ENCODE data around the gene TRPT1. TPM values are rescaled to one million over a fixed set of nuclear protein-coding genes. Genes with fewer than 3 reads are reported as not detected.

Gene TRPT1
- total and polyA plus RNA-seq, 9 of the 15 experiments (the other 6 are each of a cell fraction or from before 2014, with no cell fraction given), result 4.6 to 41.7 (median 23.1) TPM

DNA sequence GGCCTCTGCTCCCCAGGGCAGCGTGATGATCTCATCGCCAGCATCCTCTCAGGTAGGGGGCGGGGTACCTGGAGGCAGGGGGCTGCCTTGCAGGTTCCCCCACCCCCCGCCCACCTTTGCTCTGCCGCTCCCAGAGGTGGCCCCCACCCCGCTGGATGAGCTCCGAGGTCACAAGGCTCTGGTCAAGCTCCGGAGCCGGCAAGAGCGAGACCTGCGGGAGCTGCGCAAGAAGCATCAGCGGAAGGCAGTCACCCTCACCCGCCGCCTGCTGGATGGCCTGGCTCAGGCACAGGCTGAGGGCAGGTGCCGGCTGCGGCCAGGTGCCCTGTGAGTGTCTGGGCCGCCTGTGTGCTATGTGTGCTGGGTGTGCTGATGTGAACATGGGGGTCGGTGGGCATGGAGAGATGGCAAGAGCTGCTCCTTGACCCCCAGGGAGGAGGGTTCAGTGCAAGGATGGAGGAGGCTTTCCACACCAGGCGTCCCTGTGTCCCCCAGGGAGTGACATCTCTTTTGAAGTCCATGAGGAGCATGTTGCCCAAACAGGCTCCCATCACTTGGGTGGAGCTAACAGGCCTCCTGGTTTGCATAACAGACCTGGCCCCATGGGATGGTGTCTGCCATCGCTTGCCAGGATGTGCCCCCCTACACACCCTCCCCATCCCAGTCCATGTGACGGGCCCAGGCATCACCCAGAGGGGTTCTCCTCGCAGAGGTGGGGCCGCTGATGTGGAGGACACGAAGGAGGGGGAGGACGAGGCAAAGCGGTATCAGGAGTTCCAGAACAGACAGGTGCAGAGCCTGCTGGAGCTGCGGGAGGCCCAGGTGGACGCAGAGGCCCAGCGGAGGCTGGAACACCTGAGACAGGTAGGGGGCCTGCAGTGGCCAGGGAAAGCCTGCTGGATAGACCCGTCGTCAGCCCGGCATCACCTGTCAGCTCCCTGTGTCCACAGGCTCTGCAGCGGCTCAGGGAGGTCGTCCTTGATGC lies 39.5 kb upstream of the TRPT1 start:
- WGBS (ENCODE audit: insufficient coverage, low coverage, missing lambda C conversion rate), result 93% methylated on average over 22 of the region's 35 CpGs
- no peak overlapping the region for H3K9ac ChIP-seq (ENCODE audit: insufficient read depth in 1 of 2, low read depth in 2 of 2, low read length in 2 of 2)
- H2AFZ ChIP-seq (ENCODE audit: low read depth, low read length), result no peak overlapping the region
- peaks cover 15% of the 10 kb centered on the region; the same call in 2 of the 3 replicates for H3K79me2 ChIP-seq (ENCODE audit: control insufficient read depth, insufficient read depth, low read length)
- H3K4me1 ChIP-seq (replicated peaks in 1 of 2; ENCODE audit: control insufficient read depth in 2 of 2, insufficient read depth in 2 of 2, low read length in 2 of 2), result peaks cover 15 to 57% of the 10 kb centered on the region in 2 experiments
- intact Hi-C loops (cut with micrococcal nuclease), result no loop called here
- no peak overlapping the region for H3K27ac ChIP-seq (ENCODE audit: extremely low read depth, low read depth, low read length)
- DNase-seq (ENCODE audit: extremely low read depth in 1 of 4, low spot score in 3 of 4) (no peak), FAIRE-seq (no peak), ATAC-seq (no peak)
- 0 out of 2 replicates have a peak, but pooled peaks have one; percentile 23 for TF ChIP-seq RBFOX2 (IDR thresholded peaks at IDR 0.05; ENCODE audit: low read depth, low read length)
- TF ChIP-seq, protein P1, sequence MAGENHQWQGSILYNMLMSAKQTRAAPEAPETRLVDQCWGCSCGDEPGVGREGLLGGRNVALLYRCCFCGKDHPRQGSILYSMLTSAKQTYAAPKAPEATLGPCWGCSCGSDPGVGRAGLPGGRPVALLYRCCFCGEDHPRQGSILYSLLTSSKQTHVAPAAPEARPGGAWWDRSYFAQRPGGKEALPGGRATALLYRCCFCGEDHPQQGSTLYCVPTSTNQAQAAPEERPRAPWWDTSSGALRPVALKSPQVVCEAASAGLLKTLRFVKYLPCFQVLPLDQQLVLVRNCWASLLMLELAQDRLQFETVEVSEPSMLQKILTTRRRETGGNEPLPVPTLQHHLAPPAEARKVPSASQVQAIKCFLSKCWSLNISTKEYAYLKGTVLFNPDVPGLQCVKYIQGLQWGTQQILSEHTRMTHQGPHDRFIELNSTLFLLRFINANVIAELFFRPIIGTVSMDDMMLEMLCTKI (IDR thresholded peaks at IDR 0.05; ENCODE audit: partially characterized antibody), result no peak
- peaks cover 3% of the 10 kb centered on the region for H3K9me1 ChIP-seq (ENCODE audit: control insufficient read depth, insufficient read depth, low read length)
- H4K20me1 ChIP-seq (replicated peaks; ENCODE audit: control insufficient read depth, insufficient read depth, low read length), result no peaks in the 10 kb centered on the region
- BruUV-seq (replicated peaks), result no TSS peak
- H3K4me2 ChIP-seq (ENCODE audit: insufficient read depth, low read length), result no peak overlapping the region
- H3K27me3 ChIP-seq (ENCODE audit: control insufficient read depth in 2 of 2, insufficient read depth in 2 of 2, low read length in 2 of 2), result no peaks in the 10 kb centered on the region
- H3K9me3 ChIP-seq (replicated peaks; ENCODE audit: control insufficient read depth, insufficient read depth, low read depth, low read length), result no peaks in the 10 kb centered on the region
- ChIA-PET CTCF (ENCODE audit: low intra/inter-chr PET ratio) (no interaction called here), POLR2A (interaction anchor here (0.6 to 1.7 kb wide), 5 partner anchors 10 to 59 kb away, joined by 3 to 7 read pairs (median 4); partner anchors contain the start of genes FERMT3 and PPP1R14B)
- H3K4me3 ChIP-seq, result no peak overlapping the region
- in situ Hi-C loops (cut with MboI), result no loop called here
- peaks cover 71% of the 10 kb centered on the region for H3K36me3 ChIP-seq (ENCODE audit: control insufficient read depth, insufficient read depth, low read length)
